ENCODE measurements around the gene MON2. TPM values are rescaled to one million over a fixed set of nuclear protein-coding genes. Genes with fewer than 3 reads are reported as not detected.

MON2 gene
- total RNA-seq, 1 experiment from 2014 or later, result 30.1 TPM

- in situ Hi-C loops (cut with HindIII; ENCODE audit: low pct_unique_long_range_greater_than_20kb, low sequenced_read_pairs), result no loop called here
- no peaks in the 10 kb centered on the region for H3K4me1 ChIP-seq (ENCODE audit: control insufficient read depth, insufficient read depth, low read length)
- DNase-seq (ENCODE audit: low read depth, low spot score) (no peak), ATAC-seq (no peak; the same call in 1 of the 2 replicates)
- TF ChIP-seq TCF7L2 (IDR thresholded peaks at IDR 0.05; ENCODE audit: low read depth, low read length) (no peak), CTCF (IDR thresholded peaks at IDR 0.05) (no peak), SIN3A (IDR thresholded peaks at IDR 0.05; ENCODE audit: borderline replicate concordance, insufficient read depth, low read depth, low read length) (no peak), POLR2AphosphoS5 (IDR thresholded peaks at IDR 0.05; ENCODE audit: low read depth, low read length) (no peak)
- TF ChIP-seq, protein P1, sequence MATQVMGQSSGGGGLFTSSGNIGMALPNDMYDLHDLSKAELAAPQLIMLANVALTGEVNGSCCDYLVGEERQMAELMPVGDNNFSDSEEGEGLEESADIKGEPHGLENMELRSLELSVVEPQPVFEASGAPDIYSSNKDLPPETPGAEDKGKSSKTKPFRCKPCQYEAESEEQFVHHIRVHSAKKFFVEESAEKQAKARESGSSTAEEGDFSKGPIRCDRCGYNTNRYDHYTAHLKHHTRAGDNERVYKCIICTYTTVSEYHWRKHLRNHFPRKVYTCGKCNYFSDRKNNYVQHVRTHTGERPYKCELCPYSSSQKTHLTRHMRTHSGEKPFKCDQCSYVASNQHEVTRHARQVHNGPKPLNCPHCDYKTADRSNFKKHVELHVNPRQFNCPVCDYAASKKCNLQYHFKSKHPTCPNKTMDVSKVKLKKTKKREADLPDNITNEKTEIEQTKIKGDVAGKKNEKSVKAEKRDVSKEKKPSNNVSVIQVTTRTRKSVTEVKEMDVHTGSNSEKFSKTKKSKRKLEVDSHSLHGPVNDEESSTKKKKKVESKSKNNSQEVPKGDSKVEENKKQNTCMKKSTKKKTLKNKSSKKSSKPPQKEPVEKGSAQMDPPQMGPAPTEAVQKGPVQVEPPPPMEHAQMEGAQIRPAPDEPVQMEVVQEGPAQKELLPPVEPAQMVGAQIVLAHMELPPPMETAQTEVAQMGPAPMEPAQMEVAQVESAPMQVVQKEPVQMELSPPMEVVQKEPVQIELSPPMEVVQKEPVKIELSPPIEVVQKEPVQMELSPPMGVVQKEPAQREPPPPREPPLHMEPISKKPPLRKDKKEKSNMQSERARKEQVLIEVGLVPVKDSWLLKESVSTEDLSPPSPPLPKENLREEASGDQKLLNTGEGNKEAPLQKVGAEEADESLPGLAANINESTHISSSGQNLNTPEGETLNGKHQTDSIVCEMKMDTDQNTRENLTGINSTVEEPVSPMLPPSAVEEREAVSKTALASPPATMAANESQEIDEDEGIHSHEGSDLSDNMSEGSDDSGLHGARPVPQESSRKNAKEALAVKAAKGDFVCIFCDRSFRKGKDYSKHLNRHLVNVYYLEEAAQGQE (IDR thresholded peaks at IDR 0.05; ENCODE audit: insufficient read depth in 1 of 2, low read depth in 2 of 2, low read length in 1 of 2), result no peak
- POLR2A ChIA-PET, result interaction anchor here (0.7 kb wide), 1 partner anchor 10 kb away, joined by 14 read pairs; no protein-coding TSS in a partner anchor
- no peaks in the 10 kb centered on the region for H3K36me3 ChIP-seq (ENCODE audit: control insufficient read depth, insufficient read depth, low read length)
- no TSS peak for BruUV-seq (replicated peaks)
- H3K27me3 ChIP-seq (ENCODE audit: control insufficient read depth, insufficient read depth, low read length), result no peaks in the 10 kb centered on the region
- H3K9me3 ChIP-seq (ENCODE audit: control insufficient read depth, insufficient read depth, low read depth, low read length), result no peaks in the 10 kb centered on the region
- CTCF ChIA-PET, result interaction anchor here (1.2 to 1.4 kb wide), 2 partner anchors 145 to 150 kb away, joined by 4 to 5 read pairs; no protein-coding TSS in a partner anchor
- intact Hi-C loops (cut with micrococcal nuclease; ENCODE audit: unreplicated experiment), result no loop called here
- no peak overlapping the region for H3K4me3 ChIP-seq (ENCODE audit: low read depth in 2 of 2, low read length in 2 of 2)
- H3K27ac ChIP-seq (ENCODE audit: low read length), result peak overlapping the region; percentile 45; the same call in 1 of the 2 replicates
These were observed 182.9 kb downstream of the MON2 start for GRCh38 chr12:62649412-62650138.

Small RNAs within 50 kb of the gene (microRNA-seq; reads per million reads assigned to microRNA genes)
- 30,584 reads per million, percentile 98 among the genes with 10 or more reads in this experiment for gene MIRLET7I (ENCODE audit: unreplicated experiment)

Other genes with a start within 250 kb of the MON2 start
- 35.4 TPM for gene USP15, start 206.4 kb upstream of the MON2 start, total RNA-seq (2021; ENCODE audit: unreplicated experiment)